ENCODE data around the gene RAB10. TPM values are rescaled to one million over a fixed set of nuclear protein-coding genes. Genes with fewer than 3 reads are reported as not detected.
A peak's percentile ranks its signal among the peaks of the same experiment; 100 is the strongest.

The RAB10 gene
- total RNA-seq, 1 donor from 2014 or later, result 79.3 TPM

- ATAC-seq (ENCODE audit: low read depth) (no peak), DNase-seq (no peak)
- ChIA-PET POLR2A (interaction anchor here (0.6 kb wide), 1 partner anchor 273 kb away, joined by 7 read pairs; no protein-coding TSS in a partner anchor), CTCF (interaction anchor here (0.8 to 4.0 kb wide), 3 partner anchors 152 to 193 kb away, joined by 3 to 24 read pairs (median 15); no protein-coding TSS in a partner anchor)
- TF ChIP-seq, protein P1, sequence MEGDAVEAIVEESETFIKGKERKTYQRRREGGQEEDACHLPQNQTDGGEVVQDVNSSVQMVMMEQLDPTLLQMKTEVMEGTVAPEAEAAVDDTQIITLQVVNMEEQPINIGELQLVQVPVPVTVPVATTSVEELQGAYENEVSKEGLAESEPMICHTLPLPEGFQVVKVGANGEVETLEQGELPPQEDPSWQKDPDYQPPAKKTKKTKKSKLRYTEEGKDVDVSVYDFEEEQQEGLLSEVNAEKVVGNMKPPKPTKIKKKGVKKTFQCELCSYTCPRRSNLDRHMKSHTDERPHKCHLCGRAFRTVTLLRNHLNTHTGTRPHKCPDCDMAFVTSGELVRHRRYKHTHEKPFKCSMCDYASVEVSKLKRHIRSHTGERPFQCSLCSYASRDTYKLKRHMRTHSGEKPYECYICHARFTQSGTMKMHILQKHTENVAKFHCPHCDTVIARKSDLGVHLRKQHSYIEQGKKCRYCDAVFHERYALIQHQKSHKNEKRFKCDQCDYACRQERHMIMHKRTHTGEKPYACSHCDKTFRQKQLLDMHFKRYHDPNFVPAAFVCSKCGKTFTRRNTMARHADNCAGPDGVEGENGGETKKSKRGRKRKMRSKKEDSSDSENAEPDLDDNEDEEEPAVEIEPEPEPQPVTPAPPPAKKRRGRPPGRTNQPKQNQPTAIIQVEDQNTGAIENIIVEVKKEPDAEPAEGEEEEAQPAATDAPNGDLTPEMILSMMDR (IDR thresholded peaks at IDR 0.05), result no peak
- Mint-ChIP-seq H3K36me3 (ENCODE audit: low read depth) (no peaks in the 10 kb centered on the region), H3K4me3 (no peak overlapping the region), H3K27me3 (peaks cover 4% of the 10 kb centered on the region), H3K4me1 (peaks cover 4% of the 10 kb centered on the region), H3K9me3 (no peaks in the 10 kb centered on the region), H3K27ac (no peak overlapping the region)
- intact Hi-C loops (cut with micrococcal nuclease), result no loop called here
Observed at GRCh38 chr2:26144031-26144430, 110.1 kb downstream of the RAB10 start.

GRCh38 chr2:26144953-26145680 lies 111.2 kb downstream of the RAB10 start:
- Mint-ChIP-seq H3K27ac (no peak overlapping the region), H3K4me1 (peaks cover 4% of the 10 kb centered on the region), H3K9me3 (no peaks in the 10 kb centered on the region), H3K36me3 (ENCODE audit: low read depth) (no peaks in the 10 kb centered on the region), H3K4me3 (peak overlapping the region; percentile 46), H3K27me3 (peaks cover 10% of the 10 kb centered on the region)
- CTCF ChIA-PET, result interaction anchor here (0.8 to 4.0 kb wide), 6 partner anchors 145 to 293 kb away, joined by 3 to 24 read pairs (median 4); no protein-coding TSS in a partner anchor
- TF ChIP-seq, protein P1 (IDR thresholded peaks at IDR 0.05), result no peak
- peak; percentile 77 for ATAC-seq (ENCODE audit: low read depth)
- POLR2A ChIA-PET, result interaction anchor here (0.6 to 0.7 kb wide), 3 partner anchors 30 to 272 kb away, joined by 3 to 7 read pairs (median 3); no protein-coding TSS in a partner anchor
- intact Hi-C loops (cut with micrococcal nuclease), result loop anchor here (1.0 kb wide), 4 partner anchors 57 to 293 kb away; no protein-coding TSS in a partner anchor
- DNase-seq, result peak; percentile 25

DNA sequence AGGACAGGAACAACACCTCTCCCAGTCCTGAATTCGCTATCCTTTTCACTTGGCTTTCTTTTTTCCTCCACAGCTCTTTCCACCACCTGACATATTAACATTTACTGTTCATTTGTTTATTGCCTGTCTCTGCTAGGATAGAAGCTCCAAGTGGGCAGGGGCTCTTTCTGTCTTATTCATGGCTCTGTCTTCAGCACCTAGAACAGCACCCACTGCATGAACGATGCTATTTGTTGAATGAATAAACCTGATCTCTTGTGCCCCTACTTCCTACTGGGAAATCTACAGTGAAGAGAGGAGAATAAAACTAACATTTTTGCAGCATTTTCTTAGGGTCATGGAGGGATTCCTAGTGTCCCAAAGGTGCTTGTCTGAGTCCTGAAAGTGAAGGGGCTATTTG lies 114.6 kb downstream of the RAB10 start:
- no peak overlapping the region for H3K27ac Mint-ChIP-seq
- no peak for ATAC-seq (ENCODE audit: low read depth)

GRCh38 chr2:26150243-26150642 lies 116.4 kb downstream of the RAB10 start:
- H3K4me3 Mint-ChIP-seq, result no peak overlapping the region
- H3K36me3 Mint-ChIP-seq (ENCODE audit: low read depth), result no peaks in the 10 kb centered on the region
- POLR2A ChIA-PET, result no interaction called here
- CTCF ChIA-PET, result no interaction called here
- no peaks in the 10 kb centered on the region for H3K9me3 Mint-ChIP-seq
- peaks cover 14% of the 10 kb centered on the region for H3K27me3 Mint-ChIP-seq
- ATAC-seq (ENCODE audit: low read depth), result no peak
- TF ChIP-seq, protein P1 (IDR thresholded peaks at IDR 0.05), result no peak
- intact Hi-C loops (cut with micrococcal nuclease), result no loop called here
- no peak overlapping the region for H3K27ac Mint-ChIP-seq
- DNase-seq, result no peak
- H3K4me1 Mint-ChIP-seq, result peaks cover under 1% of the 10 kb centered on the region

More for the DNA sequence above, 114.6 kb downstream of the RAB10 start:
- CTCF ChIA-PET, result interaction anchor here (0.9 to 1.4 kb wide), 2 partner anchors 157 to 200 kb away, joined by 3 read pairs; no protein-coding TSS in a partner anchor
- peaks cover 14% of the 10 kb centered on the region for H3K27me3 Mint-ChIP-seq
- no peaks in the 10 kb centered on the region for H3K36me3 Mint-ChIP-seq (ENCODE audit: low read depth)
- no peak overlapping the region for H3K4me3 Mint-ChIP-seq
- POLR2A ChIA-PET, result no interaction called here
- peaks cover 4% of the 10 kb centered on the region for H3K4me1 Mint-ChIP-seq
- TF ChIP-seq, protein P1 (IDR thresholded peaks at IDR 0.05), result no peak
- no peaks in the 10 kb centered on the region for H3K9me3 Mint-ChIP-seq
- DNase-seq, result no peak
- intact Hi-C loops (cut with micrococcal nuclease), result no loop called here

DNA sequence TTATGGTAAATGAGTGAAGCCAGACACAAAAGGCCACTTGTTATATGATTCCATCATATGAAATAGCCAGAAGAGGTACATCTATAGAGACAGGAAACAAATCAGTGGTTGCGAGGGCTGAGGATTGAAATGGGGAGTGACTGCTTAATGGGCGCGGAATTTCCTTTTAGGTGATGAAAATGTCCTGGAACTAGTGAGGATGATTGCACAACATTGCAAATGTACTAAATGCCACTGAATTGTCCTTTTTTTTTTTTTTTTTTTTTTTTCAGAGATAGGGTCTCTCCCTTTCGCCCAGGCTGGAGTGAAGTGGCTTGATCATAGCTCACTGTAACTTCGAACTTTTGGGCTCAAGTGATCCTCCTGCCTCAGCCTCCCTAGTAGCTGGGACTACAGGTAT lies 123.7 kb downstream of the RAB10 start:
- TF ChIP-seq, protein P1 (IDR thresholded peaks at IDR 0.05), result no peak
- CTCF ChIA-PET, result no interaction called here
- Mint-ChIP-seq H3K4me3 (no peak overlapping the region), H3K9me3 (peaks cover 2% of the 10 kb centered on the region), H3K36me3 (ENCODE audit: low read depth) (no peaks in the 10 kb centered on the region), H3K27me3 (no peaks in the 10 kb centered on the region), H3K27ac (no peak overlapping the region), H3K4me1 (no peaks in the 10 kb centered on the region)
- DNase-seq (no peak), ATAC-seq (ENCODE audit: low read depth) (no peak)
- intact Hi-C loops (cut with micrococcal nuclease), result no loop called here
- POLR2A ChIA-PET, result no interaction called here

Measured in activated B cell treated with CpG ODN at 0.5 μM for 24 hours (primary cell).